Measurements from ENCODE around the gene C10orf67.

GRCh38 chr10:23186697-23187096 is 157.9 kb downstream of the C10orf67 start:
- TF ChIP-seq ATF3 (IDR thresholded peaks at IDR 0.05) (no peak), CEBPB (IDR thresholded peaks at IDR 0.05; ENCODE audit: low read depth) (no peak), POLR2A (IDR thresholded peaks at IDR 0.05; ENCODE audit: borderline replicate concordance, extremely low read depth, insufficient read depth, insufficient read length) (no peak), RAD21 (IDR thresholded peaks at IDR 0.05; ENCODE audit: low read depth) (no peak), EZH2phosphoT487 (IDR thresholded peaks at IDR 0.05; ENCODE audit: borderline replicate concordance) (no peak), CTCF (IDR thresholded peaks at IDR 0.05 in 2 of 3, conservative IDR thresholded peaks at IDR 0.05 in 1 of 3; ENCODE audit: borderline replicate concordance in 1 of 3, insufficient read depth in 1 of 3, low read depth in 2 of 3, low read length in 2 of 3) (no peak)

Measured in HCT116 (cell line).